Astrocyte (in vitro differentiated cells and primary cell): ENCODE measurements around the gene CROCC2. TPM values are rescaled to one million over a fixed set of nuclear protein-coding genes. Genes with fewer than 3 reads are reported as not detected.

Experiments used
- DNase-seq: peaks from one replicate; pipeline ENCODE4 v3.0.0-alpha.2; 2010; ENCODE audit warnings: low read depth
- FAIRE-seq: peaks from 2 replicates; lab custom pipeline; 2011; peaks lifted over from hg19 to GRCh38; lab: Jason Lieb, UNC
- H2AFZ ChIP-seq: 2 replicates; pipeline ENCODE4 v1.6.0; 2012; ENCODE audit warnings: low read depth, low read length, inconsistent platforms
- H3K27ac ChIP-seq: 2 replicates; pipeline ENCODE4 v1.5.1; 2011; ENCODE audit warnings: low read depth, low read length, inconsistent platforms
- H3K27me3 ChIP-seq: 2 replicates; pipeline ENCODE4 v1.6.0; 2011; ENCODE audit warnings: low read length, inconsistent platforms; ENCODE audit not compliant: insufficient read depth
- H3K36me3 ChIP-seq: 2 replicates; pipeline ENCODE4 v1.5.1; 2011; ENCODE audit warnings: low read length, inconsistent platforms; ENCODE audit not compliant: insufficient read depth
- H3K4me1 ChIP-seq: 2 replicates; pipeline ENCODE4 v1.5.1; 2011; ENCODE audit warnings: low read length, inconsistent platforms; ENCODE audit not compliant: insufficient read depth
- H3K4me2 ChIP-seq: 2 replicates; pipeline ENCODE4 v1.6.0; 2012; ENCODE audit warnings: low read length, inconsistent platforms
- H3K4me3 ChIP-seq: 2 replicates; pipeline ENCODE4 v1.5.1; 2011; ENCODE audit warnings: low read depth, mild to moderate bottlenecking, low read length, inconsistent platforms; ENCODE audit not compliant: insufficient read depth
- H3K79me2 ChIP-seq: 2 replicates; pipeline ENCODE4 v1.6.0; 2012; ENCODE audit warnings: mild to moderate bottlenecking, low read length, inconsistent platforms; ENCODE audit not compliant: insufficient read depth
- H3K9ac ChIP-seq: 2 replicates; pipeline ENCODE4 v1.6.0; 2012; ENCODE audit warnings: mild to moderate bottlenecking, low read length, inconsistent platforms
- H3K9me3 ChIP-seq: 2 replicates; pipeline ENCODE4 v1.5.1; 2012; ENCODE audit warnings: low read depth, mild to moderate bottlenecking, low read length, inconsistent platforms; ENCODE audit not compliant: insufficient read depth
- H4K20me1 ChIP-seq: 2 replicates; pipeline ENCODE4 v1.6.0; 2012; ENCODE audit warnings: low read length, inconsistent platforms; ENCODE audit not compliant: insufficient read depth
- H3K27ac Mint-ChIP-seq: one replicate; pipeline ENCODE4 v1.8.0; 2021; ENCODE audit warnings: mild to moderate bottlenecking, mixed read lengths; ENCODE audit not compliant: unreplicated experiment
- H3K27me3 Mint-ChIP-seq: one replicate; pipeline ENCODE4 v1.8.0; 2021; ENCODE audit warnings: low read depth, mixed read lengths; ENCODE audit not compliant: unreplicated experiment
- H3K36me3 Mint-ChIP-seq: one replicate; pipeline ENCODE4 v1.8.0; 2021; ENCODE audit warnings: low read depth, mixed read lengths; ENCODE audit not compliant: unreplicated experiment
- H3K4me1 Mint-ChIP-seq: one replicate; pipeline ENCODE4 v1.8.0; 2021; ENCODE audit warnings: low read depth, mixed read lengths; ENCODE audit not compliant: unreplicated experiment
- H3K4me3 Mint-ChIP-seq: one replicate; pipeline ENCODE4 v1.8.0; 2021; ENCODE audit warnings: mild to moderate bottlenecking, moderate library complexity, mixed read lengths; ENCODE audit not compliant: unreplicated experiment
- H3K9me3 Mint-ChIP-seq: one replicate; pipeline ENCODE4 v1.8.0; 2021; ENCODE audit warnings: mild to moderate bottlenecking, mixed read lengths; ENCODE audit not compliant: unreplicated experiment
- CTCF ChIP-seq: IDR thresholded peaks from 2 replicates; pipeline ENCODE4 v1.5.1; 2011; ENCODE audit warnings: low read depth, mild to moderate bottlenecking, inconsistent platforms, low read length, moderate library complexity; ENCODE audit not compliant: insufficient read depth
- EZH2 ChIP-seq: IDR thresholded peaks from 2 replicates; pipeline ENCODE4 v1.6.1; 2012; ENCODE audit warnings: mild to moderate bottlenecking, low read length, inconsistent platforms; ENCODE audit not compliant: insufficient read depth
- total RNA-seq: library from RNA; stranded (reverse); gene quantifications from 2 replicates; pipeline ENCODE4 v1.2.1, GENCODE V29; 2021

The CROCC2 gene
- total RNA-seq, 1 donor from 2014 or later, result not detected

- Histone ChIP-seq H3K4me1 (peaks cover 3% of the 10 kb centered on the region), H3K4me3 (no peak overlapping the region), H3K4me2 (no peak overlapping the region), H3K36me3 (no peaks in the 10 kb centered on the region), H3K9ac (no peak overlapping the region), H3K27me3 (peaks cover 15% of the 10 kb centered on the region), H3K27ac (no peak overlapping the region), H2AFZ (no peak overlapping the region), H3K79me2 (no peaks in the 10 kb centered on the region), H3K9me3 (no peaks in the 10 kb centered on the region), H4K20me1 (no peaks in the 10 kb centered on the region)
- FAIRE-seq, result no peak
- DNase-seq, result no peak
- Mint-ChIP-seq H3K36me3 (no peaks in the 10 kb centered on the region), H3K9me3 (no peaks in the 10 kb centered on the region), H3K4me3 (no peak overlapping the region), H3K27ac (no peak overlapping the region), H3K4me1 (peaks cover 5% of the 10 kb centered on the region), H3K27me3 (peaks cover 19% of the 10 kb centered on the region)
- TF ChIP-seq EZH2 (no peak), CTCF (no peak)
Observed at GRCh38 chr2:240958366-240959213, 52.5 kb downstream of the CROCC2 start.

- H2AFZ ChIP-seq, result no peak overlapping the region
- TF ChIP-seq CTCF (no peak), EZH2 (no peak)
- H3K27me3 Mint-ChIP-seq, result peaks cover 18% of the 10 kb centered on the region
Observed at GRCh38 chr2:240959214-240959940, 53.2 kb downstream of the CROCC2 start.

DNA sequence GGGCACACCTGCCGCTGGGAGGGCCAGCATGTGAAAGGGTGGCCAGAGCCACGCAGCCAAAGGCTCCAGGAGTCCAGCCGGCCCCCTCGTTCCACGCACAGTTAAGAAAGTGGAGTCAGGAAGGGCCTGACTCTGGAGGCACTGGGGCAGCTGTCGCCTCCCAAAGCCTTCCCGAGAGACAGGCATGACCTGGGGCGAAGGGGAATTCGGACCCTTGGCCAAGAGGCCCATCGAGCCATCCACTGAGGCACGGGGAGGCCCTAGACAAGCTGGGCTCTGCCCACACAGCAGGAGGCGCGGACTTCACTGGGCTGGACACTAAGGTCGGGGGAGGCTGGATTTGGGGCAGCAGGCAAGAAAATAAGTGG, 53.8 kb downstream of the CROCC2 start:
- Mint-ChIP-seq H3K27me3 (peaks cover 18% of the 10 kb centered on the region), H3K4me3 (no peak overlapping the region), H3K27ac (no peak overlapping the region), H3K36me3 (no peaks in the 10 kb centered on the region), H3K4me1 (no peaks in the 10 kb centered on the region), H3K9me3 (no peaks in the 10 kb centered on the region)
- Histone ChIP-seq H3K4me1 (peaks cover 3% of the 10 kb centered on the region), H3K27ac (no peak overlapping the region), H3K9ac (no peak overlapping the region), H3K9me3 (no peaks in the 10 kb centered on the region), H4K20me1 (no peaks in the 10 kb centered on the region), H3K79me2 (no peaks in the 10 kb centered on the region), H3K27me3 (peaks cover 9% of the 10 kb centered on the region), H3K4me3 (no peak overlapping the region), H3K4me2 (no peak overlapping the region), H3K36me3 (no peaks in the 10 kb centered on the region), H2AFZ (no peak overlapping the region)
- DNase-seq, result no peak
- no peak for FAIRE-seq
- no peak for TF ChIP-seq CTCF

More at GRCh38 chr2:240959214-240959940, 53.2 kb downstream of the CROCC2 start:
- H3K9ac ChIP-seq, result no peak overlapping the region
- Mint-ChIP-seq H3K27ac (no peak overlapping the region), H3K9me3 (no peaks in the 10 kb centered on the region), H3K4me3 (no peak overlapping the region), H3K4me1 (peaks cover 2% of the 10 kb centered on the region), H3K36me3 (no peaks in the 10 kb centered on the region)
- H4K20me1 ChIP-seq, result no peaks in the 10 kb centered on the region
- no peak overlapping the region for H3K4me3 ChIP-seq
- H3K79me2 ChIP-seq, result no peaks in the 10 kb centered on the region
- DNase-seq (no peak), FAIRE-seq (no peak)
- H3K27me3 ChIP-seq, result peaks cover 12% of the 10 kb centered on the region
- no peak overlapping the region for H3K27ac ChIP-seq
- no peaks in the 10 kb centered on the region for H3K36me3 ChIP-seq
- no peak overlapping the region for H3K4me2 ChIP-seq
- H3K4me1 ChIP-seq, result peaks cover 3% of the 10 kb centered on the region
- no peaks in the 10 kb centered on the region for H3K9me3 ChIP-seq
